Transverse colon (tissue), 4 donors: ENCODE results near the gene ZIC4. TPM values are rescaled to one million over a fixed set of nuclear protein-coding genes. Genes with fewer than 3 reads are reported as not detected.

Source experiments
- DNase-seq: peaks from one replicate; pipeline ENCODE4 v3.0.0-alpha.2; 2019
- H3K27ac ChIP-seq, 4 donors: fragments of 200-600 bp; sonication (generic); 2 replicates each; pipeline ENCODE4 v1.5.1; 2016 to 2018; ENCODE audit warnings: inconsistent platforms in 4 of 4
- H3K27me3 ChIP-seq: fragments of 200-600 bp; sonication (generic); 2 replicates; pipeline ENCODE4 v1.5.1; 2017; ENCODE audit warnings: inconsistent platforms
- H3K36me3 ChIP-seq, 4 donors: fragments of 200-600 bp; sonication (generic); 2 replicates each; pipeline ENCODE4 v1.5.1; 2017 to 2019; ENCODE audit warnings: inconsistent platforms in 4 of 4
- H3K4me1 ChIP-seq, 4 donors: fragments of 200-600 bp; sonication (generic); 2 replicates each; pipeline ENCODE4 v1.5.1; 2017 to 2020; ENCODE audit warnings: inconsistent platforms in 4 of 4
- H3K4me3 ChIP-seq, 4 donors: fragments of 200-600 bp; sonication (generic); 1 replicate in 1 of 4; 2 replicates in 3 of 4; pipeline versions ENCODE4 v1.5.1 to v1.6.1; 2017 to 2019; ENCODE audit warnings: inconsistent platforms in 4 of 4
- H3K9me3 ChIP-seq, 2 donors: fragments of 200-600 bp; sonication (generic); 2 replicates each; pipeline ENCODE4 v1.5.1; 2017 to 2019; ENCODE audit warnings: inconsistent platforms in 2 of 2
- EP300 ChIP-seq: sonication (generic); formaldehyde crosslinking; IDR thresholded peaks from one replicate; pipeline ENCODE4 v1.6.1; 2017; ENCODE audit warnings: antibody characterized with exemption, low read depth
- POLR2A ChIP-seq: fragments of 450-650 bp; IDR thresholded peaks from one replicate; pipeline ENCODE4 v1.6.1; 2016; ENCODE audit warnings: antibody characterized with exemption, mild to moderate bottlenecking, moderate library complexity
- POLR2AphosphoS5 ChIP-seq, 3 donors: sonication (generic); formaldehyde crosslinking; IDR thresholded peaks; one replicate each; pipeline ENCODE4 v1.6.1; 2016; ENCODE audit warnings: antibody characterized with exemption in 3 of 3
- WGBS, 2 donors: methylation state at CpG; one replicate each; pipeline ENCODE4 v1.1.5; 2018; ENCODE audit warnings: low coverage in 1 of 2; 5-methylcytosine and 5-hydroxymethylcytosine counted together
- in situ Hi-C, 4 donors: fragments of 200-750 bp; cut with MboI; loops; one replicate each; pipeline versions ENCODE4 v1.15.0 to v1.15.1; 2017; ENCODE audit warnings: low sequenced_read_pairs in 3 of 4, low pct_ligation_motif_present in 1 of 4, low pct_unique_long_range_greater_than_20kb in 1 of 4
- intact Hi-C: fragments of 100-400 bp; cut with DNase I; formaldehyde crosslinking; loops from one replicate; pipeline ENCODE4 v1.15.1; 2023; ENCODE audit warnings: low total_unique reads
- total RNA-seq, 4 donors: library from RNA; depleted of rRNA; stranded (reverse); fragments of >200 nt; gene quantifications; one replicate each; pipeline ENCODE4 v1.1.0, GENCODE V29; 2016
- TF ChIP-seq, protein P1 (sequence below), 5 experiments: fragments of 200-600 bp in 3 of 5; fragments of 450-650 bp in 2 of 5; sonication (generic) in 3 of 5; IDR thresholded peaks; 1 replicate in 2 of 5; 2 replicates in 3 of 5; pipeline ENCODE4 v1.5.1; 2016 to 2017; ENCODE audit warnings: antibody characterized with exemption in 5 of 5, inconsistent platforms in 3 of 5, mild to moderate bottlenecking in 2 of 5, moderate library complexity in 1 of 5

Gene ZIC4
- total RNA-seq, 4 donors from 2014 or later: not detected

DNA sequence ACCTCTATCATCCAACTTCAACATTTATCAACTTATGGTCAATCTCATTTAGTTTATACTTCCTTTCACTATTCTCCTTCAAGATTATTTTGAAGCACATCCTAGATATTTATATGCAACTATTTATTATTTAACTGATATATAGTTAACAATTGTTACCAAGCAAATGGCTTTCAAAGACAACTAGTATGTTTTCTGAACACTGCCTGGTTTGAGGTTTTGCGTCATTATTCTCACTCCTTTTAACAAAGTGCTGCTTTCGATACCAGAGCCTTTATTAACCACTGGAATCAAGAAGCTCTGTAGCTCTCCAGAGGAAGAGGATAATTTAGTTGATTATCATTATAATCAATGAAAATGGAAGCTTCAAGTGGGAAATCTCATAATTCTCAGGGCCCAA lies 22.4 kb upstream of the ZIC4 start:
- peaks cover 56% of the 10 kb centered on the region for H3K27me3 ChIP-seq
- H3K36me3 ChIP-seq: no peaks in the 10 kb centered on the region
- H3K9me3 ChIP-seq: no peaks in the 10 kb centered on the region
- DNase-seq: no peak
- H3K4me1 ChIP-seq: no peaks in the 10 kb centered on the region
- H3K27ac ChIP-seq: no peak overlapping the region
- intact Hi-C loops: no loop called here
- H3K4me3 ChIP-seq: no peak overlapping the region
- TF ChIP-seq, protein P1, sequence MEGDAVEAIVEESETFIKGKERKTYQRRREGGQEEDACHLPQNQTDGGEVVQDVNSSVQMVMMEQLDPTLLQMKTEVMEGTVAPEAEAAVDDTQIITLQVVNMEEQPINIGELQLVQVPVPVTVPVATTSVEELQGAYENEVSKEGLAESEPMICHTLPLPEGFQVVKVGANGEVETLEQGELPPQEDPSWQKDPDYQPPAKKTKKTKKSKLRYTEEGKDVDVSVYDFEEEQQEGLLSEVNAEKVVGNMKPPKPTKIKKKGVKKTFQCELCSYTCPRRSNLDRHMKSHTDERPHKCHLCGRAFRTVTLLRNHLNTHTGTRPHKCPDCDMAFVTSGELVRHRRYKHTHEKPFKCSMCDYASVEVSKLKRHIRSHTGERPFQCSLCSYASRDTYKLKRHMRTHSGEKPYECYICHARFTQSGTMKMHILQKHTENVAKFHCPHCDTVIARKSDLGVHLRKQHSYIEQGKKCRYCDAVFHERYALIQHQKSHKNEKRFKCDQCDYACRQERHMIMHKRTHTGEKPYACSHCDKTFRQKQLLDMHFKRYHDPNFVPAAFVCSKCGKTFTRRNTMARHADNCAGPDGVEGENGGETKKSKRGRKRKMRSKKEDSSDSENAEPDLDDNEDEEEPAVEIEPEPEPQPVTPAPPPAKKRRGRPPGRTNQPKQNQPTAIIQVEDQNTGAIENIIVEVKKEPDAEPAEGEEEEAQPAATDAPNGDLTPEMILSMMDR (IDR thresholded peaks at IDR 0.05): no peak
- no peak for TF ChIP-seq EP300
- TF ChIP-seq POLR2A: no peak
- no peak for TF ChIP-seq POLR2AphosphoS5 (IDR thresholded peaks at IDR 0.05)
- WGBS, 2 donors: 76 to 85% methylated on average over 2 of the region's 2 CpGs
- in situ Hi-C loops: no loop called here

DNA sequence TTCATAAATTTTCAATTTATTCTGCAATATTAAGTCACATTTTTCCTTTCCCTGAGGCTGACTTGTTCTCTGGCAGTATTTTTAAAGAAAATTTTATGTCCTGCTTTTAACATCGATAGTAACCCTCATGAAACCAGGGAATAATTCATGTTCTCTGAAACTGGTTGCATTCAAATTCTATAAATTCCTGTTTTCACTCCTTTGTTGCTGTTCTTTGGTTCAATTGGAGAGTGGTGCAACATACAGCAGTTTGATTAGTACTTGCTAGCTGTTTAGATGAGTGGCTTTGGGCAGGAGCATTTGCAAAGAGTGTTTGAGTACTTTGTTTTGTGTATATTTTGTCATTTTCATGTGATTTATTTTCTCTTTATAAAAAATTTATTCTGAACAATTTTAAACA lies 22.0 kb upstream of the ZIC4 start:
- no peaks in the 10 kb centered on the region for H3K4me1 ChIP-seq
- 67 to 78% methylated on average over 1 of the region's 1 CpG for WGBS, 2 donors
- H3K9me3 ChIP-seq: no peaks in the 10 kb centered on the region
- H3K27ac ChIP-seq: no peak overlapping the region
- H3K4me3 ChIP-seq: no peak overlapping the region
- in situ Hi-C loops: no loop called here
- H3K36me3 ChIP-seq: no peaks in the 10 kb centered on the region
- H3K27me3 ChIP-seq: peaks cover 60% of the 10 kb centered on the region
- TF ChIP-seq, protein P1 (IDR thresholded peaks at IDR 0.05): no peak
- no peak for TF ChIP-seq POLR2AphosphoS5 (IDR thresholded peaks at IDR 0.05)
- TF ChIP-seq POLR2A: no peak
- no peak for TF ChIP-seq EP300
- intact Hi-C loops: no loop called here
- no peak for DNase-seq

DNA sequence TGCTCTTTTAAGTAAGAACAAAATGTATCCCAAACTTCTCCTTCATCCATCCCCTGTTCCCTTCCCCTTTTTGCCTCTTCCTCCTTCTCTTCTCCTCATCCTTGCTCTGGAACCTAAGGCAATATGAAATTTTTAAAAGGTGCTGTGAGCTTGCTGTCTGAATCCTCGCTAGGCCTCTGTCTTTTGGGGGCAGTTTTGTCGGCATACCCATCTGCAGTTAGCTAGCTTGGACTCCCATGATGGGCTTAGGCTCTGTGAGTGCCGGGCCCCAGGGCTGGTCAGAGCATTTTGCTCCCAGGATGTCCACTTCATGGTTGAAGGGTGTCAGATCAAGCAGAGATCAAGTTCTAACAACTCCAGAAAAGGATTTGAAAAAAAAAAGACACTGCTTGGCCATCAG lies 21.4 kb upstream of the ZIC4 start:
- H3K27ac ChIP-seq: no peak overlapping the region
- 70 to 71% methylated on average over 2 to 3 of the region's 3 CpGs for WGBS, 2 donors
- in situ Hi-C loops (no loop called here), intact Hi-C loops (no loop called here)
- H3K36me3 ChIP-seq: no peaks in the 10 kb centered on the region
- H3K4me1 ChIP-seq: no peaks in the 10 kb centered on the region
- H3K4me3 ChIP-seq: no peak overlapping the region
- DNase-seq: no peak
- H3K27me3 ChIP-seq: peaks cover 66% of the 10 kb centered on the region
- TF ChIP-seq EP300 (no peak), POLR2AphosphoS5 (IDR thresholded peaks at IDR 0.05) (no peak), POLR2A (no peak)
- TF ChIP-seq, protein P1 (IDR thresholded peaks at IDR 0.05): no peak
- no peaks in the 10 kb centered on the region for H3K9me3 ChIP-seq

DNA sequence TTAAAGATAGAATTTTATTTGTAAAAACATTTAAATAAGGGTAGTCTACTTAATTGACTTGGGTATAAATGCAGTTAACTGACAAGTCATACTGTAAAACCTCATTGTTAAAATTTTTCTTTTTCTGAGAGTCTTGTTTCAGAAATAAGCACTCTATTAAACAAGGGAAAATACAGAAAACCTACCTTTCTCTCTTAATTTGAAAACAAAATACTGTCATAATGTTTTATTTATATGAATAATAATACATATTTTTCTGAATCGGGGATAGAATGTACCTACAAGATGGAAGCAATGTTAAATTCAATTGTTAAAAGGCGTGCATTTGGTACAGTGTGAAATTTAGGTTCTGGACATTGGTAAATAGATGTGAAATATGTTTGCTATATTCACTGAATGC lies 20.6 kb upstream of the ZIC4 start:
- TF ChIP-seq POLR2A: no peak
- TF ChIP-seq, protein P1 (IDR thresholded peaks at IDR 0.05): no peak
- TF ChIP-seq POLR2AphosphoS5 (IDR thresholded peaks at IDR 0.05): no peak
- TF ChIP-seq EP300: no peak
- intact Hi-C loops: no loop called here
- no peak for DNase-seq
- no peaks in the 10 kb centered on the region for H3K36me3 ChIP-seq
- H3K27me3 ChIP-seq: peaks cover 74% of the 10 kb centered on the region
- no peak overlapping the region for H3K27ac ChIP-seq
- in situ Hi-C loops: no loop called here
- H3K9me3 ChIP-seq: no peaks in the 10 kb centered on the region
- WGBS, 2 donors: 83 to 92% methylated on average over 2 of the region's 2 CpGs
- H3K4me1 ChIP-seq: no peaks in the 10 kb centered on the region
- no peak overlapping the region for H3K4me3 ChIP-seq
